Measurements from ENCODE around the gene IFIT2. TPM values are rescaled to one million over a fixed set of nuclear protein-coding genes. Genes with fewer than 3 reads are reported as not detected.

Gene IFIT2
- total RNA-seq, 1 experiment from 2014 or later, result not detected

DNA sequence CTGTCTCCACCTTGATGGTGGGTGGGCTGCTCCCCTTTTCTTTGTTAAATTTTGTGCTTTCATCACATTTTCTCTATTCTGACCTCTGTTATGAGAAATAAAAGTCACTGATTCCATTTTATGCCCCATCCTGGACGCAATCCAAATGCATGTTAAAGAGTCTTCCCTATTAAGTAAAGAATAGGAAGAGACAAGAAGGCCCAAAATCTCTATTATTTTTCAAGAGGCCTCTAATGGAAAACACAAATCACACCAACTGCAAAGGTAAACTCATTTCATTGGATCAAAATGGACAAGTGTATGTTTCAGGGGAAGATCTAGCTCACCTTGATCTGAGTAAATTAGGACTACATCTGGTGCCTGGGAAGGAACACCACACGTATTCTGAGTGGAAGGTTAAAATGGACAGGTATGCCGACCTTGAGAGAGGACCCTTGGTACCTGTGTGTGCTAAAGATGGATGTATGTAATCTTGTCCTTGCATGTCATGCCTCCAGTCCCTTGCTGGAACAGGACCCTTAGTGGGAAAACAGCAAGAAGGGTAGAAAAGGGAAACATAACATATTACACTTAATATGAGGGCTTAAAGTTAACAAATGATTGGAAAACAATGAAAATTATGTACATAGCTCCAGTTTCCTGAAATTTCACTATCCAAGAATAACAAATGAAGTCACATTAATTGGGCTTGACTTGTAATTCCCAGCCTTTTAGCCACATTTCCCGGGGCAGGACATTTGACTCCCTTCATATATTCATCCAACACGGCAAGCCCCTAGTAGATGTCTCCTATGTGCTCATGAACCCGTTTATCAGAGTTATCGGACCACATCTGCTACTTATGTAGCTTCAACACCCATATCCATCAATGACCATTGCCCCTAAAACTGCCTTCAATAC, 7.6 kb downstream of the IFIT2 start:
- no peaks in the 10 kb centered on the region for H3K9me3 Mint-ChIP-seq
- no peak overlapping the region for H3K27ac Mint-ChIP-seq
- Histone ChIP-seq H3K4ac (ENCODE audit: low read depth, low read length) (no peak overlapping the region), H3K23me2 (ENCODE audit: insufficient read length, low read depth, low read length, poor library complexity, severe bottlenecking) (no peaks in the 10 kb centered on the region), H3K56ac (ENCODE audit: insufficient read length, low read depth, low read length) (no peak overlapping the region), H2BK5ac (ENCODE audit: insufficient read length, low read length) (no peak overlapping the region), H3K23ac (ENCODE audit: insufficient read length, low read depth, low read length) (no peak overlapping the region), H2AFZ (ENCODE audit: low read length) (no peak overlapping the region), H4K91ac (ENCODE audit: insufficient read length, low read depth, low read length) (no peak overlapping the region), H3K9me3 (ENCODE audit: control insufficient read depth, low read depth, low read length) (no peaks in the 10 kb centered on the region), H3K27me3 (ENCODE audit: insufficient read depth, low read length) (no peaks in the 10 kb centered on the region), H3K79me2 (ENCODE audit: insufficient read depth, low read length) (no peaks in the 10 kb centered on the region; the same call in 1 of the 2 replicates), H3K79me1 (ENCODE audit: insufficient read depth, low read depth, low read length, poor library complexity, severe bottlenecking) (no peaks in the 10 kb centered on the region), H3K4me1 (ENCODE audit: insufficient read depth, low read length) (no peaks in the 10 kb centered on the region), H3K18ac (ENCODE audit: insufficient read length, low read depth, low read length) (no peak overlapping the region), H2BK12ac (ENCODE audit: insufficient read length, low read depth, low read length) (no peak overlapping the region), H4K20me1 (ENCODE audit: control insufficient read depth, insufficient read depth, insufficient read length) (no peaks in the 10 kb centered on the region), H3K14ac (ENCODE audit: insufficient read depth, low read length) (no peak overlapping the region), H2AK5ac (ENCODE audit: insufficient read length, low read length) (no peak overlapping the region), H4K8ac (replicated peaks; ENCODE audit: insufficient read length, low read depth, low read length) (no peak overlapping the region), H3K27ac (ENCODE audit: insufficient read length, low read depth, low read length) (no peak overlapping the region), H3T11ph (ENCODE audit: low read length) (no peak overlapping the region), H3K4me2 (ENCODE audit: insufficient read depth, insufficient read length, low read length) (no peak overlapping the region), H2BK15ac (ENCODE audit: low read depth, low read length) (no peak overlapping the region), H2BK120ac (ENCODE audit: low read depth, low read length, poor library complexity, severe bottlenecking) (no peak overlapping the region), H4K5ac (ENCODE audit: insufficient read length, low read depth, low read length) (no peak overlapping the region), H2BK20ac (ENCODE audit: low read depth, low read length, poor library complexity, severe bottlenecking) (no peak overlapping the region), H3K9ac (ENCODE audit: extremely low read depth, insufficient read length, low read length) (no peak overlapping the region)
- TF ChIP-seq, protein P1, sequence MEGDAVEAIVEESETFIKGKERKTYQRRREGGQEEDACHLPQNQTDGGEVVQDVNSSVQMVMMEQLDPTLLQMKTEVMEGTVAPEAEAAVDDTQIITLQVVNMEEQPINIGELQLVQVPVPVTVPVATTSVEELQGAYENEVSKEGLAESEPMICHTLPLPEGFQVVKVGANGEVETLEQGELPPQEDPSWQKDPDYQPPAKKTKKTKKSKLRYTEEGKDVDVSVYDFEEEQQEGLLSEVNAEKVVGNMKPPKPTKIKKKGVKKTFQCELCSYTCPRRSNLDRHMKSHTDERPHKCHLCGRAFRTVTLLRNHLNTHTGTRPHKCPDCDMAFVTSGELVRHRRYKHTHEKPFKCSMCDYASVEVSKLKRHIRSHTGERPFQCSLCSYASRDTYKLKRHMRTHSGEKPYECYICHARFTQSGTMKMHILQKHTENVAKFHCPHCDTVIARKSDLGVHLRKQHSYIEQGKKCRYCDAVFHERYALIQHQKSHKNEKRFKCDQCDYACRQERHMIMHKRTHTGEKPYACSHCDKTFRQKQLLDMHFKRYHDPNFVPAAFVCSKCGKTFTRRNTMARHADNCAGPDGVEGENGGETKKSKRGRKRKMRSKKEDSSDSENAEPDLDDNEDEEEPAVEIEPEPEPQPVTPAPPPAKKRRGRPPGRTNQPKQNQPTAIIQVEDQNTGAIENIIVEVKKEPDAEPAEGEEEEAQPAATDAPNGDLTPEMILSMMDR (conservative IDR thresholded peaks at IDR 0.05), result no peak
- H3K36me3 Mint-ChIP-seq (ENCODE audit: insufficient read depth in 1 of 3, low read depth in 3 of 3), result no peaks in the 10 kb centered on the region; a peak in 1 of 7 replicates
- no peak for DNase-seq
- peaks cover 4% of the 10 kb centered on the region in 2 experiments for H3K4me1 Mint-ChIP-seq
- WGBS (ENCODE audit: extremely low coverage, insufficient read length, low lambda C conversion rate), result no CpG with 5 or more reads among the region's 7 CpGs
- H3K27me3 Mint-ChIP-seq (ENCODE audit: low read depth), result no peaks in the 10 kb centered on the region; the same call in 1 of the 2 replicates
- H3K4me3 Mint-ChIP-seq, result no peak overlapping the region

All from H9 (cell line).